Fibroblast of skin of scalp (primary cell): ENCODE data around the gene CD63. TPM values are rescaled to one million over a fixed set of nuclear protein-coding genes. Genes with fewer than 3 reads are reported as not detected.
"Not testable (repeated sequence)": the region's sequence is repeated elsewhere in the genome, so short reads cannot be mapped to it uniquely, and the experiment has no call there.

ENCODE experiments used
- DNase-seq: peaks from one replicate; pipeline ENCODE4 v3.0.0-alpha.2; 2013
- polyA plus RNA-seq, 2 experiments: library from polyadenylated mRNA; unstranded; fragments of 120-200 nt; gene quantifications; one replicate each; pipeline ENCODE4 v1.2.1, GENCODE V29; 2013; ENCODE audit not compliant: insufficient read length in 2 of 2

CD63 gene, protein sequence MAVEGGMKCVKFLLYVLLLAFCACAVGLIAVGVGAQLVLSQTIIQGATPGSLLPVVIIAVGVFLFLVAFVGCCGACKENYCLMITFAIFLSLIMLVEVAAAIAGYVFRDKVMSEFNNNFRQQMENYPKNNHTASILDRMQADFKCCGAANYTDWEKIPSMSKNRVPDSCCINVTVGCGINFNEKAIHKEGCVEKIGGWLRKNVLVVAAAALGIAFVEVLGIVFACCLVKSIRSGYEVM
- polyA plus RNA-seq (2013, experiment 1 of 2; ENCODE audit: insufficient read length), result 1,117 TPM
- polyA plus RNA-seq (2013, experiment 2 of 2; ENCODE audit: insufficient read length), result 1,121 TPM

DNA sequence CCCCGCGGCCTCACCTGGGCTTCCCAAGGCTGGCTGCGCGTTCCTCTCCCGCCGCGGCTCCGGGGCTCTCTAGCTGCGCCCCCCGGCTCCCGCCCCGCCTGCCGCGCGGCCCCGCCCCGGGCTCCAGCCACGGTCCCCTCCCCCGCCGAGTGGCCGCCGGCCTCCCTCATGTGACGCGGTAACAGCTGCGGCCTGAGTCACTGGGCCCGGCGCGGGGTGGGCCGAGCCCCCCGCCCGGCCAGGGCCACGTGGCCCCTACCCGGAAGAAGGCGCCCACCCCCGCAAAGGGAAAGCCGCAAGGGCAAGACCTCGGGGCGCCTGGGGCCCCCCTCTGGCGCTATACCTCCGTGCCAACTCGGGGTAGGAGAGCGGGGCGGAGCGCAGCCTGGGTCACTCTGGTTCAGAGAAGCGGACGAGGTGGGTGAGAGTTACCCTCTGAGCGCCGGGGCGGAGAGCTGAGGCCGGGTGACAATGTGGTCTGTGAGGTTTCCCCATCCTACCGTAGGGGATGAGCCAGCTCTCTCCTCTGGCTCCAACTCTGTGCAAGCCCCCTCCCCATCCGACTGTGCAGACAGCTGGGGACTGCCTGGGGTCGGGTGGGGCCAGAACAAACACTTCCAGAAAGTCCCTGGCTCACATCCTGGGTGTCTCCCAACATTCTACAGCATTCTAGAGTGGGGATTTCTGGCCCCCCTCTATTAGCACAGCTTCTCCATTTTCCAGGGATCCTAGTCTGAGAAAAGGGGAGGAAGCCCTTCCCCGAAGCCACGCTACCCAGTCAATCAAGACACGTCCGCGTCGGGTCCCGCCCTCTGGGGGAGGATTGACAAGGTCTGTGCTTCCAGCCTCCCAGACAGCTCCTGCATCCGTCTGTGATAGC lies at the start of gene CD63:
CD63 (minus strand) TSS at position 71 of the 880 bp plus-strand sequence. CDS start 668 bp downstream, outside the sequence.
- peak; percentile 96 for DNase-seq

DNA sequence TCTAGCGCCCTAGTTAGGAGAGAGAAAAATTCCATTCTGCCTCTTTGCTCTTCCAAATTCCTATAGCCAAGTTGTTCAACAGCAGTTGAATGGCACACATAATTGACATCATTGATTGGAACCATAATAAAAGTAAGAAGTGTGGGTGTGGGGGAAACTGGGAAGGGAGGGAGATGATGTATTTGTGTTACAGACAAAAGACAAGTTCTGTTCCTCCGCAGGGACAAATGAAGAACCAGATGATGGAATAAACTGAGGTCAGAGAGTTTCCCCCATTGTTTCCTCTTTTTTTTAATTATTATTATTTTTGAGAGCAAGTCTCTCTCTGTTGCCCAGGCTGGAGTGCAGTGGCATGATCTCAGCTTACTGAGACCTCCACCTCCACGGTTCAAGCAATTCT lies 49.0 kb upstream of the CD63 start:
- DNase-seq, result no peak

DNA sequence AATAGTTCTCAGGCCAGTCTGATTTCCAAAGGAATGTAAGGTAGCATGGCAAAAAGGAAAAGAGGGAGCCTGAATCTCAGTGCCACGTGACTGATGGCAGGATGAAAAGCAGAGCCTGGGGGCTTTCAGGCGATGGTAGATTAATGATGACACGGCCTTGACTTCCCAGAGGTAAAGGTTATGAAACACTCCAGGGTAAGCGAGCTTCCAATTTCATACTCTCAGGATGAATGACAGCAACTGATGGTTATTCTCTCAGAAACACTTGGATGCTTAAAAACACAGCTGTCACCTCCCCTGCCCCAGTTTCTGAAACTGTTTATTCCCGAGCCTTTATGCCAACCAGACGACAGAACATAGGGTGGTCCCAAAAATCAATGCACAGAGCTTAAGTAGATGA lies 42.9 kb upstream of the CD63 start:
- no peak for DNase-seq

DNA sequence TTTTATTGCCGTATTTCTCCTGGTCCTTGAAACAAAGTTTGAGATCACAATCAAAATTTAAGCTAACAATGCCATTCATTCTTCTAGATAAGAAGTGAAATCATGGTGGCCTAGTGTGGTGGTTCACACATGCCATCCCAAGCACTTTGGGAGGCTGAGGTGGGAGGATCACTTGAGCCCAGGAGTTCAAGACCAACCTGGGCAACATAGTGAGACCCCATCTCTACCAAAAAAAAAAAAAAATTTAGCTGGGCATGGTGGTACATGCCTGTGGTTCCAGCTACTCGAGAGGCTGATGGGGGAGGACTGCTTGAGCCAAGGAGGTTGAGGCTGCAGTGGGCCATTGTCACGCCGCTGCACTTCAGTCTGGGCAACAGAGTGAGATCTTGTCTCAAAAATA lies 38.3 kb upstream of the CD63 start:
- DNase-seq, result no peak

DNA sequence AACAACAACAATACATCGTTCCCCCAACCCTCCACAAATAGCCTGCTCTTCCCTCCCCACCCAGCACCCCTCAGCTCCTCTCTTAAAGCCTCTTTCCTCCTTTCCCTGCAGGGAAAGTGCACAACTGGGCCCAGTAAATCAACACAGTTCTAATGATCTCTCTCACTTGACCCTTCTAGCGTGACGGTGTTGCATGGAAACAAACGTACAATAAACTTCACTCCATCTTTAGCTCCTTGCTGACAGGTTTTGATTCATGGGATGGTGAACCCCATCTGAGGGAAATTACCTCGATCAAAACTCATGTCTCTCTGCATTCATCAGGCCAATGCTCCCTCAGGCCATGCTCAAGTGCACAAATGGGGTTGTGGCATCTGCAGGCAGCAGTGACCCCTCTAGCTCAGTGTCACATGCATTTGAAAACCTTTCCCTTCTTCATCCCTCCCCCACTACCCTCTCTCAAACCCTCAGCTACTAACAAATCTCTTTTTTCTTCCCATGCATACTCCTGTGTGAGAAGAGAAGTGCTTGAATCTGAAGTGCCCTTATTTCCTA lies 37.0 kb upstream of the CD63 start:
- DNase-seq, result no peak

DNA sequence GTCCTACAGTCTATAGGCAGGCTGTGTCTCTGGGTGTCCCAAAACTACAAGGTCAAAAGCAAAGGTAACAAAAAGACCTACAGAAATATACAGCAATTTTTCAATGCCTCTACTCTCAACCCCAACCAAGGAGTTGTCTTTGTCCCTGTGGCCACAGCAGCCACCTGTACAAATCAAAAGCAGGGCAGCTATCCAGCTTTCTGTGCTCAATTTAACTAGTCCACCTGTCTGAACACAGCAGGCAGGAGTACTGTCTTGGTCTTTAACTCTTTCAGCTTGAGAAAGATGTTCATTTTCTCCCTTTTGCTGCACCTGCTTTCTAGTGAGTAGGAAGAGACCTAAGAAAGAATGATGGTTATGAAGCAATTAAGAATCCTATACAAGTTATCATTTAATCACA lies 33.8 kb upstream of the CD63 start:
- DNase-seq, result no peak

DNA sequence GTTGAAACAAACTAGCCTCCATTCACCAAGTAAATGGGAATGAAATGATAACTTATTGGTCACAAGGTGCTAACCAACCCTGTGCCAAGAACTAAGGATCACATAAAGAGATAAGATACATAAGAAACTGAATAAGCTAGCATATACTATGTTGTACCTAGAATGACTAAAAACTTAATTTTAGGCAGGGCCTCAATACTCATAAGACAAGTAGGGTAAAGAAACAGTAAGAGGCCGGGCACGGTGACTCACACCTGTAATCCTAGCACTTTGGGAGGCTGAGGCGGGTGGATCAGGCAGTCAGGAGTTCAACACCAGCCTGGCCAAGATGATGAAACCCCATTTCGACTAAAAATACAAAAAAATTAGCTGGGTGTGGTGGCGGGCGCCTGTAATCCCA lies 31.9 kb upstream of the CD63 start:
- DNase-seq, result no peak

DNA sequence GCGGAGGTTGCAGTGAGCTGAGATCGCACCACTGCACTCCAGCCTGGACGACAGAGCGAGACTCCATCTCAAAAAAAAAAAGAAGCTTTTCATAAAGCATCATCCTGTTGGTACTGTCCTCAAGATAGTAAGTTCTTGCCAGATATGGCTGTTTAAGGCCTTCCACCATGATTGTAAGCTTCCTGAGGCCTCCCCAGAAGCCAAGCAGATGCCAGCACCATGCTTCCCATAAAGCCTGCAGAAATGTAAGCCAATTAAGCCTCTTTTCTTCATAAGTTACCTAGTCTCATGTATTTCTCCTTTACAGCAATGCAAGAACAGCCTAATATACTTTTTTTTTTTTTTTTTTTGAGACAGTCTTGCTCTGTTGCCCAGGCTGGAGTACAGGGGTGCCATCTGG lies 29.8 kb upstream of the CD63 start:
- DNase-seq, result not testable (repeated sequence)

DNA sequence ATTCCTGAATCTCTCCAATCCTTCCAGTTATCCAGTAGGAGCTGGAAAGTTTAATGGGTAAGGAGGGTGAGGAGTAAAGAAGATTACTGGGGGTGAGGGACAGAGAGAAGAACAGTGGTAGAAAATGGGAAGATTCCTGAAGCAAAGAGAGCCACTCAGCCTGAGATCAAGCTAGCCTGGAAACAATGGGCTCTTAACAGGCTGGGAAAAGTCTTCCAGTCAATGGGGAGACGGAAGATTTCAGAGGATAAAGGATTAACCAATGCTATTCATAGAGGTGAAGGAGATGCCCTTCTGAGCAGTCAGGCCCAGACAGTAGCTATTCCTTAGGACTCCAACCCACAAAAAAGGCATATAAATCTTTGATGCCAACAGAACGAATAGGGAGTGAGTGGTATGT lies 28.9 kb upstream of the CD63 start:
- DNase-seq, result no peak

DNA sequence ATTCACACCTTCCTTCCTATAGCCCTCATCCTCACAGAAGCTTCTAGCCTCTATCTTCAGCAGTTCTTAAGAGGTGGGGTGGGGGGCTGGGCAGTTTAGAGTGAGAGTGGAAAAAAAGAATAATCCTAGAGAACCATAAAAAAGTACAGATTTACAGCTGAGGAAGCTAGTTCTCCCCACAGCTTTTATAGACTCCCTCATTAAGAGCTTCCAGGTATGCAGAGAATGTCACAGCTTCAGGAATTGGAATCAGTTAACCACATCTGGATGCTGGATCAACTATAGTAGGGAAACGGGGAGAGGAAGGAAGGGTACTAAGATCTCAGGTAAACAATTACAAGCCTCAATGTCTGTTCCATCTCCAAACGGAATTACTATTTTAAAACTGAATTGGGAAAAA lies 26.4 kb upstream of the CD63 start:
- DNase-seq, result no peak

DNA sequence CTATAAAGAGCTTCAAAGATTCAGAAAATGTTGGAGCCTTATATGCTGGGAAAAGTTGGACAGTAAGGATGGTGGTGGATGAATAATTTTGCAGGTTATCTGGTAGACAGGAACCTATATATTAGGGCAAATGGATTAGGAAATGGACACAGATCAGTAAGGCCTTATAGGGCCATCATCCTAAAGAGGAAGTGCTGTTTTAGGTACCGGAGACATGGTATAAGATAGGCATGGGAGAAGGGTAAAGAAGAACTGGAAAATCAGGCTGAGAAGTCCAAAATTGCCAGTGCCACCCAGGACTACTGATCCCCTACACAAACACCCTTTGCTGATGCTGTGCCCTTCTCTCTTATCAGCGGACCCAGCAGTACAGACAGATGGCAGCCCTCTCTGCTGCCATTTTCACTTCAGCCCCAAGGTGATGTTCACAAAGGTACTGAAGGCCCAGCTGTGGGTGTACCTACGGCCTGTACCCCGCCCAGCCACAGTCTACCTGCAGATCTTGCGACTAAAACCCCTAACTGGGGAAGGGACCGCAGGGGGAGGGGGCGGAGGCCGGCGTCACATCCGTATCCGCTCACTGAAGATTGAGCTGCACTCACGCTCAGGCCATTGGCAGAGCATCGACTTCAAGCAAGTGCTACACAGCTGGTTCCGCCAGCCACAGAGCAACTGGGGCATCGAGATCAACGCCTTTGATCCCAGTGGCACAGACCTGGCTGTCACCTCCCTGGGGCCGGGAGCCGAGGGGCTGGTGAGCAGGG lies 19.6 kb upstream of the CD63 start:
- no peak for DNase-seq

DNA sequence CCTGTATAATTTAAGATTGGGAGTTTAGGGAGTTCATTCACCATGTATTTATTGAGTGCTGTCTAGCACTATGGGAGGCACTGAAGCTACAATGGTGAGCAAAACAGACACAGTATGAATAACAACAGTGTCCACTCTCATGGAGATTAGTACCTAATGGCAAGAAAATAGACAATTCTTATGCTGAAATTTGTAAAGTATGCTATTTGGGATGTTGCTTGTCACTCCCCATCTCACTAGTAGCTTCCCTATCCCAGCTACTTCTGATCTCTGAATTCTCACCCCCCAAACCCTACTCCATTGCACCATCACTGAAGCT lies 18.1 kb upstream of the CD63 start:
- DNase-seq, result no peak

DNA sequence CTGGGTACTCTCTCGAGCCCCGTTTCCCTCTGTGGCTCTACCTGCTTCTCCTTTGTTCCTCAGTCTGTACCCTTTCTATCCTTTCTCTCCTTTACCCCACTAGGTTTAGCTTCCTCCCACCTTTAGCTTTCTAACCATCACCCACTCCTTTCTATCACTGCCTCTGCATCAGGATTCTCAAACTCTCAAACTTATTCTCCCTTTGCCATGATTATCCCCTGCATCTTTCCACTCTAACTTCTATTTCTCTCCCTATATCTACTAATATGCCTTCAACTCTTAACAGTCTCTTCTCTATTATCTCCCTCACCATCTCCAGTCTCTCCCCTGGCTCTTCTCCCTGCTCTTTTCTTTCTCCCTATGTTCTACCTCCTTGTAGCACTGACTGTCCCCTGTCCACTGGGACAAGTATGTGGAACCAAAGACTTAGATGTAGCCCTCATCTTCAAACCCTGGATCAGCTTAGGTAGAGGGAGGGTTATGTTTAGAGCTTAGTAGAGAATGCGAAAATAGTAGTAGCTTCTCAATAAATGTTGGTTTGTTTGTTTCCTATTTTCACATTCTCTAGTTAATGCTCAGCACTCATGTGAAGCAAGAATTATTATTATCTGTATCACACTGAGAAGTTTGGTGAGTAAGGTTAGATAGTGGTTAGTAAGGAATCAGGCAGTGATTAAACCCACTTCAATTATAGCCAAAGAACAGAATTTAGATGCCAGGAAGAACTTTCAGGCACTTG lies 17.5 kb upstream of the CD63 start:
- no peak for DNase-seq

DNA sequence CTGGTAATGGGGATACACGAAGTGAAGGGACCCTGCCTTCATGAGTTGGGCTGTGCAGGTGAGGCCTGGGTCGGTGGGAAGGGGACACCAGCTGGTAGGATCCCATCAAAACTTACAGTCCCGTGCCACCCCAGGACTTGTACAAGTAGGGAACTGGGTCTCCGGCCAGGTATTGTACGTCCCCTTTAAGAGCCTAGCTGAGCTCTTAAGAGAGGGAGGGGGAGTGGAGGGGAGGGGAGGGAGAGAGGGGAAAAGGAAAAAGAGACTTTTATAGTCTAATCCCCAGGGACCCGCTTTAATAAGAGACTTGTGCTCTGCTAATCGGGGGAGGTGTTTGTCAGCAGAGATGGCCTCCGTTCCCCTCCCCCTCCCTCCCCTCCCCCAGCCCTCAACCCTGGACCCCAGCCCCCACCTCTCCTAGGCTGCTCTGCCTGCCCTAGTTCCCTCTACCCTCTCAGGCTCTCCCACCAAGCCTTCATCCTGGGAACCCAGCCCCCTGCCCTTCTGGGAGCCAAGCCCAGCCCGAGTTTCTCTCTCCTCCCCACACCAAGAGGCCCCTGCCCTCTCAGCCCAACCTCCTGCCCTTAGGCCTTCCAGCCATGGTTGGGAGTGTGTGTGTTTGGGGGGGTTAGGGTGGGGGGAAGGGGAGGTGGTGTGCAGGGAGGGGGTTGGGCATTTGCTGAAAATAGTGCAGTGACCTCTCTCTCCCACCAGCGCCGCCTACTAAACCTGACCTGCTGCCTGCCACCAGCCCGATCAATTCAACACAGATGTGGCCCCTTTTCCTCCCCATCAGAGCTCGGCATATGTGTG lies 16.8 kb upstream of the CD63 start:
- peak; percentile 80 for DNase-seq

DNA sequence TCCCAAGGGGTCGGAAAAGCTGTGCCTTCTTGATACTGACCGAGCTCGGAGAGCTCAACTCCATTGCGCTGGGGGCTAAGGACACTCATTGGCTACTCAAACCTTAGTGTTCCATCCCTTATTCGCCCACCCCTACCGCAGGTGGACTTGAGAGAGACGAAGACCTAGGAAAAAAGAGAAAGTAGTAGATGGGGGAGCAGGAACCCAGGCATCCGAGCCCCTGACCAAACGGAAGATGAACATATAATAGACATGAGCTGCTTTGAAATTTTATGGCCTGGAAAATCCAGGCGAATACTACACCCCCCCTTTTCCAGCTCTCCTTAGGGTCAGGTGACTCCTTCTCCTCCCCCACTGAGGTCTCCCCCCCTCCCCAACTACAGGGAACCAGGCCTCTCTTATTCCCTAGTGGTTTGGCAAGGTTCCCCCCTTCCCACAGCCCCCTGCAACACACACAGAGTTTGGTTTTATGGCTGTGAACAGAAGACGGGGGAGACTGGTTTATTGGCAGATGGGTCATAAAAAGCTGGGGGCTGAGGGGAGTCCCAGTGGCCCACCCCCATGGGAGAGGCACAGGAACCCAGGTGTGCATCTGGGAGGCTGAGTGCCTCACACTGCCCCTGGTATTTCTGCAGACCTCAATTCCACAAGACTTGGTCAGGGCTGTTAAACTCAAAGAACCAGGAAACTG lies 15.7 kb upstream of the CD63 start:
- DNase-seq, result no peak

DNA sequence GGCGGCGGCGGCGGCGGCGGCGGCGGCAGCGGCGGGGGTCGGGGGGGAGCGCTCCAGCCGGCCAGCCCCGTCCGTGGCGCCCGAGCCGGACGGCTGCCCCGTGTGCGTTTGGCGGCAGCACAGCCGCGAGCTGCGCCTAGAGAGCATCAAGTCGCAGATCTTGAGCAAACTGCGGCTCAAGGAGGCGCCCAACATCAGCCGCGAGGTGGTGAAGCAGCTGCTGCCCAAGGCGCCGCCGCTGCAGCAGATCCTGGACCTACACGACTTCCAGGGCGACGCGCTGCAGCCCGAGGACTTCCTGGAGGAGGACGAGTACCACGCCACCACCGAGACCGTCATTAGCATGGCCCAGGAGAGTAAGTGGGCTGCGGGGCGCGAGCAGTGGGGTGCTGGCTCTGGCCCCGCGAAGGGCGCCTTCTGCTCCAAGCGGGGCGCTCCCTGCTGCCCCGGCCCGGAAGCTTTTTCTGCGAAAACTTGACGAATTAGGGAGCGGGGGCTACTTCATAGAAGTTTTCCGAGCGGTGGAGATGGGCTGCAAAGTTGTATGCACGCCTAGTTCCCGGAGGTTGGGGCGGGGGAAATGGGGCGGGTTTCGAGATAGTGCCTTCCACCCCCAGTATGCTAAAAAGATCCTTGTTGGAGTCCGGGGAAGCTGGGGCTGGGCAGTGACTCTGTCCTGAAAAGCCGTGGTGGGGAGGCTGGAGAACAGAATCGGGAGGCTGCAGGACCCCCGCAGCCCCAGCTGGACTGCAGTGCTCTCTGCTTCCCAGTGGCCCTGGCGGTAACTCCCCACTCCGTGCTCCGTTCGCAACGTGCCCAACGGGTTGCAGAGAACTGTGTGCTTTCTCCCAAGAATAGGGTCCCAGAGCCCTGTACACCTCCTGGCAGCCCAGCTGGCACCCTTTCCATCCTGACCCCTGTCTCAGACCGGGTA lies 14.9 kb upstream of the CD63 start:
- peak; percentile 73 for DNase-seq

DNA sequence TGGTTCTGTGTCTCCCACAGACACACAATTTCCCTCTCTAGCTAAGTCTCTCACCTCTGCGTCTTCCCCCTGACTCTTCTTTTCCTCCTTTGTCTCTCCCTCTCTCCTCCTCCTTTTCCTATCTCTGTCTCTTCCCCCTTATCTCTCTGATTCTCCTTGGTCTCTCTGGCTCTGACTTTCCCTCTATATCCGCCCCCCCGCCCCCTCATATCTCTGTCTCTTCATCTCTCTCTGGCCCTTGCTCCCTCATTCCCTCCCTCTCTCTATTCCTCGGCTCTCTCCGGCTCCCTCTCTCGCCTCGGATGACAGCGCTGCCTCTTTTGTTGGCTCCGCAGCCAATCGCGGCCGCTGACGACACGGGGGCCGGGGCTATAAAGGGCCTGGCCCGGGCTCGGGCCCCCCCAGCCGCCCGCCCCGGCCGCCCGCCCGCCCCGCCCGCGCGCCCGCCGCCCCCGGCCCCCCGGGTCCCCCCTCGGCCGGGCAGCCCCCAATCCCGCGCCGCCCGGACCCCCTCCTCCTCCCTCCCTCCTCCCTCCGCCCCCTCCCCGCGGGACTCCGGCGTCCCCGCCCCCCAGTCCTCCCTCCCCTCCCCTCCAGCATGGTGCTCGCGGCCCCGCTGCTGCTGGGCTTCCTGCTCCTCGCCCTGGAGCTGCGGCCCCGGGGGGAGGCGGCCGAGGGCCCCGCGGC lies 14.1 kb upstream of the CD63 start, which contains the start of gene GDF11:
GDF11 (plus strand) TSS at position 404 of the 687 bp plus-strand sequence; CDS start at position 599, 195 bp downstream.
- DNase-seq, result peak; percentile 86

DNA sequence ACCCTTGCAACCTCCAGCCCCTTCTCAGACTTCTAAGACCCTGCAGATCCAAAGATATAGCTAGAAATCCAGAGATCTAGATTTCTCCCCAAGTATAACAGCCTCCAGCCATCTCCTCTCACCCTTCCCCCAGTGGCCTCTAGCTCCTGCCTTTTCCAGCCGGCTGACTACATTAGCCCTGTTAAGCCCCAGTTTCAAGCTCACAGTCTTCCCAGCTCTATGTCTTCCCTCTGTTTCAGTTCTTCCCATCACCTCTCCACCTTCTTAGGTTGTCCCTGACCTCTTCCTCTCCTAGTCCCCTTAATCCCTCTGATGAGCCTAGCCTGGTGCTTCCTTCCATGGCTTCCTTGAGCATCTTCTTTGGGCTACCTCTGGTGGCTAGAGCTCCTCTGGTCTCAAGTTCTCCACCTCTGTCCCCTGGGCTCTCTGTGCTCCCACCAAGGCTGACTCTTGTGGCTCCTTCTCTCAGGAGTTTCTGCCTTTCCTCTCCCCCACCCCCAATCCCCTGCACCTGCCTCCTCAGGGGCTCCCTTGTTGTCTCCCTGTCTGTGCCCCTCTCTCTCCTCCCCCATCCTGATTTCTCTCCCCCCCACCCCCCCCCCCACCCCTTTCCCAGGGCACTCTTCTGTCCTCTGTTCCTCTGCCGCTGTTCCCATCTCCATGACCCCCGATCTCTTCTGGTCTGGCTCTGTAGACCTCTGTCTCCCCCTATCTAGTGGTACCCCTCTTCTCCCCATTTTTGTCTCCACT lies 13.3 kb upstream of the CD63 start:
- no peak for DNase-seq
